Neural cell (in vitro differentiated cells): ENCODE measurements around the gene NTN4. TPM values are rescaled to one million over a fixed set of nuclear protein-coding genes. Genes with fewer than 3 reads are reported as not detected.

Experiments used
- H2AFZ ChIP-seq: fragments of 200-600, 300-800 bp; sonication (generic), shearing (Covaris generic); 2 replicates; pipeline ENCODE4 v1.6.0; 2014; ENCODE audit warnings: low read depth, mild to moderate bottlenecking, antibody characterized with exemption, low read length, moderate library complexity
- H3F3A ChIP-seq: fragments of 200-600 bp; shearing (Covaris generic); 2 replicates; pipeline ENCODE4 v1.6.1; 2016; ENCODE audit warnings: mild to moderate bottlenecking, moderate library complexity, mixed read lengths, antibody characterized with exemption, low read length; ENCODE audit not compliant: insufficient read depth, poor library complexity, severe bottlenecking
- H3K27ac ChIP-seq: fragments of 200-600, 300-800 bp; sonication (generic), shearing (Covaris generic); 2 replicates; pipeline ENCODE4 v1.5.1; 2014; ENCODE audit warnings: mild to moderate bottlenecking, low read length, moderate library complexity
- H3K27me3 ChIP-seq: fragments of 300-800, 200-600 bp; sonication (generic), shearing (Covaris generic); 2 replicates; pipeline ENCODE4 v1.6.0; 2014; ENCODE audit warnings: mild to moderate bottlenecking, low read depth, low read length, moderate library complexity; ENCODE audit not compliant: insufficient read depth
- H3K36me3 ChIP-seq: fragments of 300-800, 200-600 bp; sonication (generic), shearing (Covaris generic); 2 replicates; pipeline ENCODE4 v1.5.1; 2014; ENCODE audit warnings: mild to moderate bottlenecking, antibody characterized with exemption, low read length, moderate library complexity; ENCODE audit not compliant: insufficient read depth
- H3K4me2 ChIP-seq: fragments of 300-800, 200-600 bp; sonication (generic), shearing (Covaris generic); 2 replicates; pipeline ENCODE4 v1.6.0; 2014; ENCODE audit warnings: mild to moderate bottlenecking, low read length
- H3K4me3 ChIP-seq: fragments of 300-800, 200-600 bp; sonication (generic), shearing (Covaris generic); 2 replicates; pipeline ENCODE4 v1.5.1; 2014; ENCODE audit warnings: mild to moderate bottlenecking, low read length, moderate library complexity
- H3K79me2 ChIP-seq: fragments of 200-600 bp; shearing (Covaris generic); replicated peaks from 2 replicates; pipeline ENCODE4 v1.6.0; 2014; ENCODE audit warnings: mild to moderate bottlenecking, low read length, moderate library complexity; ENCODE audit not compliant: insufficient read depth
- H3K9ac ChIP-seq: fragments of 300-800, 200-600 bp; sonication (generic), shearing (Covaris generic); 2 replicates; pipeline ENCODE4 v1.6.1; 2016; ENCODE audit warnings: mild to moderate bottlenecking, low read length, mixed read lengths
- H3K9me2 ChIP-seq: fragments of 200-600 bp; shearing (Covaris generic); 2 replicates; pipeline ENCODE4 v1.6.1; 2016; ENCODE audit warnings: mild to moderate bottlenecking, low read length, mixed read lengths; ENCODE audit not compliant: insufficient read depth
- H3K9me3 ChIP-seq: fragments of 200-600, 300-800 bp; sonication (generic), shearing (Covaris generic); 2 replicates; pipeline ENCODE4 v1.6.1; 2016; ENCODE audit warnings: mild to moderate bottlenecking, mixed run types, low read length, moderate library complexity, mixed read lengths
- H4K20me1 ChIP-seq: fragments of 200-600 bp; shearing (Covaris generic); 2 replicates; pipeline ENCODE4 v1.6.1; 2016; ENCODE audit warnings: mild to moderate bottlenecking, mixed run types; ENCODE audit not compliant: insufficient read depth
- EP300 ChIP-seq: fragments of 450-650 bp; conservative IDR thresholded peaks from 2 replicates; pipeline ENCODE4 v1.6.1; 2014; ENCODE audit warnings: antibody characterized with exemption, mild to moderate bottlenecking, moderate library complexity; ENCODE audit not compliant: poor library complexity, severe bottlenecking
- EZH2 ChIP-seq: fragments of 200-600, 300-800 bp; shearing (Covaris generic), sonication (generic); IDR thresholded peaks from 2 replicates; pipeline ENCODE4 v1.6.1; 2014; ENCODE audit warnings: antibody characterized with exemption, low read length, borderline replicate concordance, mild to moderate bottlenecking; ENCODE audit not compliant: insufficient read depth, poor library complexity, severe bottlenecking
- MXI1 ChIP-seq: fragments of 450-650 bp; conservative IDR thresholded peaks from 2 replicates; pipeline ENCODE4 v1.6.1; 2014; ENCODE audit warnings: antibody characterized with exemption, mild to moderate bottlenecking; ENCODE audit not compliant: poor library complexity, severe bottlenecking
- POLR2AphosphoS5 ChIP-seq: IDR thresholded peaks from 2 replicates; pipeline ENCODE4 v1.6.1; 2012
- RAD21 ChIP-seq: fragments of 450-650 bp; conservative IDR thresholded peaks from 2 replicates; pipeline ENCODE4 v1.6.1; 2014; ENCODE audit warnings: antibody characterized with exemption, mild to moderate bottlenecking, moderate library complexity
- REST ChIP-seq: IDR thresholded peaks from 2 replicates; pipeline ENCODE4 v1.6.1; 2012; ENCODE audit warnings: borderline replicate concordance
- SMC3 ChIP-seq: fragments of 450-650 bp; conservative IDR thresholded peaks from 2 replicates; pipeline ENCODE4 v1.6.1; 2014; ENCODE audit warnings: antibody characterized with exemption, mild to moderate bottlenecking, moderate library complexity; ENCODE audit not compliant: poor library complexity
- TAF1 ChIP-seq: IDR thresholded peaks from 2 replicates; pipeline ENCODE4 v1.6.1; 2012; ENCODE audit warnings: low read depth
- polyA plus RNA-seq: library from polyadenylated mRNA; depleted of rRNA; stranded (reverse); fragments of >200 nt; gene quantifications from 2 replicates; pipeline ENCODE4 v1.2.3, GENCODE V29; 2014
- TF ChIP-seq, protein P1 (sequence below): fragments of 450-650 bp; IDR thresholded peaks from 2 replicates; pipeline ENCODE4 v1.5.1; 2014; ENCODE audit warnings: antibody characterized with exemption, mild to moderate bottlenecking, moderate library complexity; ENCODE audit not compliant: poor library complexity, severe bottlenecking

The NTN4 gene
- polyA plus RNA-seq, 1 donor from 2014 or later = 12.4 TPM

DNA sequence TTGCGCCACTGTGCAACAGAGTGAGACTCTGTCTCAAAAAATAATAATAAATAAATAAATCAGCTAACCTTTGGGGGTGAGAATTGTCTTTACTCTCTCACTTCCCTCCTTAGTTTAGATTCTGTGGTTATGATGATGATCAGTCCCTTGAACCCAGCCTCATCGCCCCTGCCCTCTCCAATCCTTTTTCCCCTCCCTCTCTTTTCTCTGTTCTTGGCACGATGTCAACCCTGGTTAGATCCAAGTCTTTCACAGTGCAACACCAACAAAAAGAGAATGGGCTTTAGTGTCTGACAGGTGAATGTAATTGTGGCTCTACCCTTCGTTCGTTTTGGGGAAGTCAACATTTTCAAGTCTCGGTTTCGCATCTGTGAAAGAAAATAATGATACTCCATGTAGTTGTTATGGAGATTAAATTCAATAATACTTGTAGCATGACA lies 59.0 kb downstream of the NTN4 start:
- Histone ChIP-seq H3K9me2 (no peaks in the 10 kb centered on the region), H3K9ac (no peak overlapping the region), H3K27ac (no peak overlapping the region), H3K4me3 (no peak overlapping the region), H3K4me2 (no peak overlapping the region), H3K9me3 (peaks cover 4% of the 10 kb centered on the region), H3K79me2 (no peaks in the 10 kb centered on the region), H2AFZ (no peak overlapping the region), H3K36me3 (no peaks in the 10 kb centered on the region), H3F3A (no peaks in the 10 kb centered on the region), H3K27me3 (no peaks in the 10 kb centered on the region), H4K20me1 (no peaks in the 10 kb centered on the region)
- TF ChIP-seq EP300 (no peak), REST (no peak), RAD21 (no peak), POLR2AphosphoS5 (no peak)

DNA sequence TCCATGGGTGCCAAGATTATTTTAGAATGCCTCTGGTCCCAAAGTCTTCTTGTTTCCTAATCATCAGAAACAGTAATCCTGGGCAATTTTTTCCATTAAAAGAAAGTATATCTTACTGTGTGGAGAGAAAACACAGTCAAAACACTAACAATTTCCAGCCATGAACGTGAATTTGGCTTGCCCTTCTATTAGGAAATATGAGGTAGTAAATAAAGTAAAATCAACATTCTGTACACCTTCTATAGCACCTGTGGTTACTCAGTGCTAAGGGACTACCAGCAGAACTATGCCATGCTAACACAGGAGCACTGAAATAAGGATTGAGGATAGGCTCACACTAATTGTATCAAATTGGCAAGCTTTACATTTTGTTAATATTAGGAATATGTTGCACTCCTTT lies 60.1 kb downstream of the NTN4 start:
- H3K4me3 ChIP-seq = no peak overlapping the region
- no peaks in the 10 kb centered on the region for H3F3A ChIP-seq
- no peaks in the 10 kb centered on the region for H4K20me1 ChIP-seq
- H3K9me2 ChIP-seq = no peaks in the 10 kb centered on the region
- H3K4me2 ChIP-seq = no peak overlapping the region
- H3K27me3 ChIP-seq = no peaks in the 10 kb centered on the region
- peaks cover 4% of the 10 kb centered on the region for H3K9me3 ChIP-seq
- TF ChIP-seq MXI1 (no peak), EZH2 (no peak), TAF1 (no peak), REST (no peak), EP300 (no peak), SMC3 (no peak), POLR2AphosphoS5 (no peak), RAD21 (no peak)
- TF ChIP-seq, protein P1, sequence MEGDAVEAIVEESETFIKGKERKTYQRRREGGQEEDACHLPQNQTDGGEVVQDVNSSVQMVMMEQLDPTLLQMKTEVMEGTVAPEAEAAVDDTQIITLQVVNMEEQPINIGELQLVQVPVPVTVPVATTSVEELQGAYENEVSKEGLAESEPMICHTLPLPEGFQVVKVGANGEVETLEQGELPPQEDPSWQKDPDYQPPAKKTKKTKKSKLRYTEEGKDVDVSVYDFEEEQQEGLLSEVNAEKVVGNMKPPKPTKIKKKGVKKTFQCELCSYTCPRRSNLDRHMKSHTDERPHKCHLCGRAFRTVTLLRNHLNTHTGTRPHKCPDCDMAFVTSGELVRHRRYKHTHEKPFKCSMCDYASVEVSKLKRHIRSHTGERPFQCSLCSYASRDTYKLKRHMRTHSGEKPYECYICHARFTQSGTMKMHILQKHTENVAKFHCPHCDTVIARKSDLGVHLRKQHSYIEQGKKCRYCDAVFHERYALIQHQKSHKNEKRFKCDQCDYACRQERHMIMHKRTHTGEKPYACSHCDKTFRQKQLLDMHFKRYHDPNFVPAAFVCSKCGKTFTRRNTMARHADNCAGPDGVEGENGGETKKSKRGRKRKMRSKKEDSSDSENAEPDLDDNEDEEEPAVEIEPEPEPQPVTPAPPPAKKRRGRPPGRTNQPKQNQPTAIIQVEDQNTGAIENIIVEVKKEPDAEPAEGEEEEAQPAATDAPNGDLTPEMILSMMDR = no peak
- no peaks in the 10 kb centered on the region for H3K36me3 ChIP-seq
- H3K27ac ChIP-seq = no peak overlapping the region
- no peak overlapping the region for H2AFZ ChIP-seq
- no peaks in the 10 kb centered on the region for H3K79me2 ChIP-seq
- H3K9ac ChIP-seq = no peak overlapping the region
